PC-3 (cell line): ENCODE measurements around the gene UBE2E3. TPM values are rescaled to one million over a fixed set of nuclear protein-coding genes. Genes with fewer than 3 reads are reported as not detected.

Experiments used
- ATAC-seq: fragments of 200-7000 bp; cut with Tn5 transposase; 2 replicates; pipeline ENCODE4 v1.9.1; 2020; ENCODE audit warnings: mild to moderate bottlenecking, moderate library complexity
- Bru-seq: library from RNA; stranded (reverse); fragments of 400-500 nt; gene quantifications from one replicate; lab custom pipeline; 2021; lab: Mats Ljungman, UMichigan
- BruChase-seq, 2 experiments: library from RNA; stranded (reverse); fragments of 400-500 nt; gene quantifications; one replicate each; lab custom pipeline; 2021; lab: Mats Ljungman, UMichigan
- BruUV-seq: library from RNA; stranded (reverse); fragments of 400-500 nt; replicated peaks from 2 replicates; lab custom pipeline; 2021; lab: Mats Ljungman, UMichigan
- CTCF ChIA-PET: fragments of 300-600 bp; sonication (Branson Sonifier 250); formaldehyde crosslinking; loops from one replicate; lab custom pipeline; 2022; ENCODE audit warnings: antibody characterized with exemption; lab: Charles Lee
- POLR2A ChIA-PET: fragments of 300-600 bp; sonication (Branson Sonifier 250); formaldehyde crosslinking; loops from one replicate; lab custom pipeline; 2022; ENCODE audit warnings: antibody characterized with exemption; ENCODE audit not compliant: unreplicated experiment; lab: Charles Lee
- DNase-seq: peaks from one replicate; pipeline ENCODE4 v3.0.0-alpha.2; 2015
- H2AFZ ChIP-seq: fragments of 300-600 bp; sonication (generic); 2 replicates; pipeline ENCODE4 v1.6.0; 2016; ENCODE audit warnings: antibody characterized with exemption, low read length
- H3F3A ChIP-seq: fragments of 300-600 bp; sonication (generic); one replicate; pipeline ENCODE4 v1.6.0; 2017; ENCODE audit warnings: antibody characterized with exemption, low read length, control low read depth, mild to moderate bottlenecking; ENCODE audit not compliant: unreplicated experiment
- H3K27ac ChIP-seq: fragments of 300-600 bp; sonication (generic); 2 replicates; pipeline ENCODE4 v1.5.1; 2016; ENCODE audit warnings: mild to moderate bottlenecking, low read length
- H3K27me3 ChIP-seq: fragments of 300-600 bp; sonication (generic); 2 replicates; pipeline ENCODE4 v1.6.1; 2016; ENCODE audit warnings: low read length, mixed read lengths
- H3K36me3 ChIP-seq: fragments of 300-600 bp; sonication (generic); 2 replicates; pipeline ENCODE4 v1.6.1; 2016; ENCODE audit warnings: low read depth, mixed run types, low read length, mixed read lengths
- H3K4me1 ChIP-seq: fragments of 300-600 bp; sonication (generic); 2 replicates; pipeline ENCODE4 v1.5.1; 2016; ENCODE audit warnings: low read length; ENCODE audit not compliant: insufficient read depth
- H3K4me2 ChIP-seq: fragments of 300-600 bp; sonication (generic); 2 replicates; pipeline ENCODE4 v1.6.0; 2016; ENCODE audit warnings: low read length
- H3K4me3 ChIP-seq: fragments of 300-600 bp; sonication (generic); 2 replicates; pipeline ENCODE4 v1.5.1; 2016; ENCODE audit warnings: mild to moderate bottlenecking, low read length, mixed read lengths
- H3K79me2 ChIP-seq: fragments of 300-600 bp; sonication (generic); 2 replicates; pipeline ENCODE4 v1.6.1; 2017; ENCODE audit warnings: low read length, mixed read lengths
- H3K9ac ChIP-seq: fragments of 300-600 bp; sonication (generic); 2 replicates; pipeline ENCODE4 v1.6.0; 2016; ENCODE audit warnings: mild to moderate bottlenecking, low read length
- H3K9me2 ChIP-seq: fragments of 300-600 bp; sonication (generic); replicated peaks from 2 replicates; pipeline ENCODE4 v1.6.1; 2016; ENCODE audit warnings: mixed run types, low read length, mixed read lengths
- H3K9me3 ChIP-seq: fragments of 300-600 bp; sonication (generic); 2 replicates; pipeline ENCODE4 v1.6.1; 2016; ENCODE audit warnings: low read length, mixed read lengths
- H4K20me1 ChIP-seq: fragments of 300-600 bp; sonication (generic); 2 replicates; pipeline ENCODE4 v1.6.1; 2016; ENCODE audit warnings: low read length, mixed read lengths
- EZH2 ChIP-seq: fragments of 300-600 bp; sonication (generic); IDR thresholded peaks from one replicate; pipeline ENCODE4 v1.6.1; 2017; ENCODE audit warnings: antibody characterized with exemption, mild to moderate bottlenecking, low read length; ENCODE audit not compliant: unreplicated experiment
- EZH2phosphoT487 ChIP-seq: fragments of 300-600 bp; sonication (generic); IDR thresholded peaks from 2 replicates; pipeline ENCODE4 v1.6.1; 2018; ENCODE audit warnings: mild to moderate bottlenecking, antibody characterized with exemption, low read length, borderline replicate concordance
- intact Hi-C: fragments of 100-400 bp; cut with micrococcal nuclease; formaldehyde crosslinking; loops from 2 replicates; pipeline ENCODE4 v1.9.0; 2023
- long read RNA-seq: library from polyadenylated mRNA; unstranded; transcript quantifications from one replicate; pipeline ENCODE4 v2.0.0, GENCODE V29; 2021; ENCODE audit not compliant: unreplicated experiment
- total RNA-seq: library from RNA; depleted of rRNA; stranded (reverse); fragments of >200 nt; gene quantifications from 2 replicates; pipeline ENCODE4 v1.2.3, GENCODE V29; 2014; rRNA removed
- TF ChIP-seq, protein P1 (sequence below): fragments of 300-600 bp; sonication (generic); conservative IDR thresholded peaks from 2 replicates; pipeline ENCODE4 v1.5.1; 2017; ENCODE audit warnings: antibody characterized with exemption, low read depth, mild to moderate bottlenecking, low read length

Gene UBE2E3
- total RNA-seq = 66.6 and 95.6 TPM in 2 replicates
- percentile 95 among the genes with signal in this experiment for Bru-seq, nascent RNA
- percentile 84 among the genes with signal in this experiment for BruChase-seq, experiment 1, labeled RNA remaining after a 6-hour chase
- BruChase-seq, experiment 2, labeled RNA remaining after a 2-hour chase = percentile 95 among the genes with signal in this experiment
- long read RNA-seq, transcript UBE2E3-202 (6 exons, 1,570 nt) = major isoform, 163 of 233 reads
- long read RNA-seq, partial matches to known transcripts = 16 of 233 reads
- long read RNA-seq, other reads (novel, unspliced or antisense) = 51 of 233 reads

DNA sequence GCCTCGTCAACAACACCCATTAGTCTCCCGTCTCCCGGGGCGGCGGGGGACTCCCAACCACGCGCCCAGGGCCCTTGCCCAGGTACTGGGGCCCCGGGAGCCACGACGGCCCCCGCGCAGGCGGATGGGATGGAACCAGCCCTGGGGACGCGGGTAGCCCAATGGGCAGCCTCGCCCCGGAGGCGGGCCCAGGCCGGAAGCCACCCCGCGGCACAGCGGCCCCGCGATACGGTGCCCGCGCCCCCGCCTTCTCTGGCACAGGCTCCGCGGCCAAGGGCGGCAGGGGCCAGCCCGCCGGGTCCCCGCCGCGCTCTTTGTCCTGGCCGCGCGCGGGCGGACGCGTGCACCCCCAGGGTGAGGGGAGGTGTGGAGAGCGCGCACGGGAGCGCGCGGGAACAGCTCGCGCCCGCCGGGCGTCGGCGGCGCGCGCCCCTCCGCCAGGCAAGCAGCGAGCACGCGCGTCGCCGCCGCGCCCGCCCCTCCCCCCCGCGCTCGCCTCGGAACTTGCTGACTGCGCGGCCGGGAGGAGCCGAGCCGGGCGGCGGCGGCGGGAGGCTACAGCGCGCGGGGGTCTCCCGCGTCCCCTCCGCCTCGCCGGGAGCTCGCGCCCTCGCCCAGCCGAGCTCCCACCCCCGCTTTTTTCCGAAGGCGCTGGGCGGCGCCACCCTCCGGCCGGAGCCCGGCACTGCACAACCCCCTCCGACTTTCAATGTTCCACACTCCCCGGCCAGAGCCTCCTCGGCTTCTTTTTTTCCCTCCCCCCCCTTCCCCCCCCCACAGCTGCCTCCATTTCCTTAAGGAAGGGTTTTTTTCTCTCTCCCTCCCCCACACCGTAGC is at the start of gene UBE2E3:
Gene UBE2E3, plus strand, starts transcription at position 500 of the 837 bp plus-strand sequence. CDS start 1,438 bp downstream, outside the sequence.
- Histone ChIP-seq H3K9ac (peak within 1 kb of the TSS; percentile 94), H3K27ac (peak within 1 kb of the TSS; percentile 99), H3K36me3 (peaks cover 15% of the 10 kb centered on the region), H3K9me2 (no peaks in the 10 kb centered on the region), H3K4me3 (peak within 1 kb of the TSS; percentile 81), H3K79me2 (peaks cover 42% of the 10 kb centered on the region), H3K4me1 (peaks cover 46% of the 10 kb centered on the region), H3K9me3 (no peaks in the 10 kb centered on the region), H3K27me3 (no peaks in the 10 kb centered on the region), H4K20me1 (peaks cover 4% of the 10 kb centered on the region; the same call in 1 of the 2 replicates), H3K4me2 (peak within 1 kb of the TSS; percentile 94), H3F3A (peaks cover 4% of the 10 kb centered on the region), H2AFZ (peak within 1 kb of the TSS; percentile 89)
- no peak for TF ChIP-seq EZH2
- TF ChIP-seq EZH2phosphoT487 = no peak
- TF ChIP-seq, protein P1, sequence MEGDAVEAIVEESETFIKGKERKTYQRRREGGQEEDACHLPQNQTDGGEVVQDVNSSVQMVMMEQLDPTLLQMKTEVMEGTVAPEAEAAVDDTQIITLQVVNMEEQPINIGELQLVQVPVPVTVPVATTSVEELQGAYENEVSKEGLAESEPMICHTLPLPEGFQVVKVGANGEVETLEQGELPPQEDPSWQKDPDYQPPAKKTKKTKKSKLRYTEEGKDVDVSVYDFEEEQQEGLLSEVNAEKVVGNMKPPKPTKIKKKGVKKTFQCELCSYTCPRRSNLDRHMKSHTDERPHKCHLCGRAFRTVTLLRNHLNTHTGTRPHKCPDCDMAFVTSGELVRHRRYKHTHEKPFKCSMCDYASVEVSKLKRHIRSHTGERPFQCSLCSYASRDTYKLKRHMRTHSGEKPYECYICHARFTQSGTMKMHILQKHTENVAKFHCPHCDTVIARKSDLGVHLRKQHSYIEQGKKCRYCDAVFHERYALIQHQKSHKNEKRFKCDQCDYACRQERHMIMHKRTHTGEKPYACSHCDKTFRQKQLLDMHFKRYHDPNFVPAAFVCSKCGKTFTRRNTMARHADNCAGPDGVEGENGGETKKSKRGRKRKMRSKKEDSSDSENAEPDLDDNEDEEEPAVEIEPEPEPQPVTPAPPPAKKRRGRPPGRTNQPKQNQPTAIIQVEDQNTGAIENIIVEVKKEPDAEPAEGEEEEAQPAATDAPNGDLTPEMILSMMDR = peak; percentile 58
- ATAC-seq = peak; percentile 64
- peak; percentile 86 for DNase-seq
- POLR2A ChIA-PET = interaction anchor here (0.5 to 0.9 kb wide), 14 partner anchors 13 to 566 kb away, joined by 3 to 20 read pairs (median 4); no protein-coding TSS in a partner anchor
- BruUV-seq = no TSS peak
- CTCF ChIA-PET = interaction anchor here (0.5 to 1.9 kb wide), 18 partner anchors 18 to 1745 kb away, joined by 3 to 18 read pairs (median 4); no protein-coding TSS in a partner anchor
- intact Hi-C loops = loop anchor here (2.0 to 5.0 kb wide), 5 partner anchors 77 to 740 kb away; no protein-coding TSS in a partner anchor

- no peak overlapping the region for H3K27ac ChIP-seq
- BruUV-seq = no TSS peak
- H3K36me3 ChIP-seq = no peaks in the 10 kb centered on the region
- no peaks in the 10 kb centered on the region for H3K27me3 ChIP-seq
- H3K4me2 ChIP-seq = no peak overlapping the region
- no peaks in the 10 kb centered on the region for H3K9me2 ChIP-seq
- 0 out of 2 replicates have a peak, but pooled peaks cover 4% of the 10 kb centered on the region for H3K4me1 ChIP-seq
- H3K9me3 ChIP-seq = no peaks in the 10 kb centered on the region
- ATAC-seq = no peak
- ChIA-PET CTCF (no interaction called here), POLR2A (no interaction called here)
- no peak overlapping the region for H3K9ac ChIP-seq
- DNase-seq = no peak
- no peaks in the 10 kb centered on the region for H3F3A ChIP-seq
- no peak overlapping the region for H2AFZ ChIP-seq
- no peak overlapping the region for H3K4me3 ChIP-seq
- TF ChIP-seq EZH2phosphoT487 (no peak), EZH2 (no peak)
- TF ChIP-seq, protein P1 = no peak
- no peaks in the 10 kb centered on the region for H3K79me2 ChIP-seq
- intact Hi-C loops = no loop called here
- no peaks in the 10 kb centered on the region for H4K20me1 ChIP-seq
Observed at GRCh38 chr2:180931841-180932240, 48.6 kb upstream of the UBE2E3 start.
